SU-DHL-6 (cell line): ENCODE measurements around the gene TNKS1BP1.

Source experiments
- EZH2phosphoT487 ChIP-seq: fragments of 200-600 bp; sonication (generic), shearing (Covaris generic); conservative IDR thresholded peaks from 2 replicates; pipeline ENCODE4 v1.6.1; 2018; ENCODE audit warnings: mild to moderate bottlenecking, antibody characterized with exemption, low read length, moderate library complexity, mixed read lengths
- TF ChIP-seq, protein P1 (sequence below): fragments of 200-600 bp; sonication (generic); IDR thresholded peaks from one replicate; pipeline ENCODE4 v1.5.1; 2017; ENCODE audit warnings: antibody characterized with exemption, mild to moderate bottlenecking, low read length, moderate library complexity; ENCODE audit not compliant: insufficient read depth, poor library complexity, severe bottlenecking

DNA sequence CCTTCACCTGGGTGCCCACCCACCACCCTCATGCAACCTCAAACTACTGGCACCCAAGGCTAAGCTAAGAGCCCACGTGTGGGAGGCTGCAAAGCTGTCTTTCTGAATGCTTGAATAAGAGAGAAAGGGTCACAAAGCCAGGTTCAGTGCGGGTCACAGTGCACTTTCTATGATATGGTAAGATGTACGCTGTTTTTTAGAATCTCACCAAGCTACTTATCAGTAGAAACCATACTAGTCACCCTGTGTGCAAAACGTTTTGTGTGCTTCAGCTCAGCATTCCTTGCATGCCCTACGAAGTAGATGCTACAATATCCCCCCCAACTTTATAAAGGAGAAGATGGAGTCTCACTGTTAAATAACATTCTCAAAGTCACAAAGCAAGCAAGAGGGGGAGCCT, 28.3 kb upstream of the TNKS1BP1 start:
- TF ChIP-seq, protein P1, sequence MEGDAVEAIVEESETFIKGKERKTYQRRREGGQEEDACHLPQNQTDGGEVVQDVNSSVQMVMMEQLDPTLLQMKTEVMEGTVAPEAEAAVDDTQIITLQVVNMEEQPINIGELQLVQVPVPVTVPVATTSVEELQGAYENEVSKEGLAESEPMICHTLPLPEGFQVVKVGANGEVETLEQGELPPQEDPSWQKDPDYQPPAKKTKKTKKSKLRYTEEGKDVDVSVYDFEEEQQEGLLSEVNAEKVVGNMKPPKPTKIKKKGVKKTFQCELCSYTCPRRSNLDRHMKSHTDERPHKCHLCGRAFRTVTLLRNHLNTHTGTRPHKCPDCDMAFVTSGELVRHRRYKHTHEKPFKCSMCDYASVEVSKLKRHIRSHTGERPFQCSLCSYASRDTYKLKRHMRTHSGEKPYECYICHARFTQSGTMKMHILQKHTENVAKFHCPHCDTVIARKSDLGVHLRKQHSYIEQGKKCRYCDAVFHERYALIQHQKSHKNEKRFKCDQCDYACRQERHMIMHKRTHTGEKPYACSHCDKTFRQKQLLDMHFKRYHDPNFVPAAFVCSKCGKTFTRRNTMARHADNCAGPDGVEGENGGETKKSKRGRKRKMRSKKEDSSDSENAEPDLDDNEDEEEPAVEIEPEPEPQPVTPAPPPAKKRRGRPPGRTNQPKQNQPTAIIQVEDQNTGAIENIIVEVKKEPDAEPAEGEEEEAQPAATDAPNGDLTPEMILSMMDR, result no peak
- TF ChIP-seq EZH2phosphoT487, result no peak
